ENCODE results near the gene NMNAT2.
A peak's percentile ranks its signal among the peaks of the same experiment; 100 is the strongest.

Gene NMNAT2

GRCh38 chr1:183239793-183240525, 178.2 kb downstream of the NMNAT2 start:
- Histone ChIP-seq H3K9me3 (ENCODE audit: insufficient read depth, low read length) (no peaks in the 10 kb centered on the region), H3K9ac (ENCODE audit: insufficient read length, low read depth) (no peak overlapping the region), H3K4me1 (ENCODE audit: insufficient read depth, insufficient read length) (peaks cover 4% of the 10 kb centered on the region), H3K4me3 (ENCODE audit: insufficient read length, low read depth) (no peak overlapping the region), H3K27me3 (ENCODE audit: insufficient read depth, insufficient read length) (no peaks in the 10 kb centered on the region), H3K36me3 (ENCODE audit: insufficient read depth, insufficient read length, low read length) (peaks cover 14% of the 10 kb centered on the region)
- no peak for TF ChIP-seq SUZ12 (IDR thresholded peaks at IDR 0.05; ENCODE audit: extremely low read depth, insufficient read depth, insufficient read length)
- DNase-seq (ENCODE audit: low read depth, low spot score), result no peak

GRCh38 chr1:183239220-183239742, 178.9 kb downstream of the NMNAT2 start:
- H3K4me1 ChIP-seq (ENCODE audit: insufficient read depth, insufficient read length), result peaks cover 4% of the 10 kb centered on the region
- H3K9ac ChIP-seq (ENCODE audit: insufficient read length, low read depth), result no peak overlapping the region
- no peak overlapping the region for H3K4me3 ChIP-seq (ENCODE audit: insufficient read length, low read depth)
- DNase-seq (ENCODE audit: low read depth, low spot score), result no peak
- H3K36me3 ChIP-seq (ENCODE audit: insufficient read depth, insufficient read length, low read length), result peaks cover 14% of the 10 kb centered on the region
- no peaks in the 10 kb centered on the region for H3K9me3 ChIP-seq (ENCODE audit: insufficient read depth, low read length)
- TF ChIP-seq ZNF274 (IDR thresholded peaks at IDR 0.05; ENCODE audit: low read depth, low read length) (no peak), YY1 (IDR thresholded peaks at IDR 0.05; ENCODE audit: insufficient read depth, insufficient read length) (no peak), SUZ12 (IDR thresholded peaks at IDR 0.05; ENCODE audit: extremely low read depth, insufficient read depth, insufficient read length) (no peak)
- H3K27me3 ChIP-seq (ENCODE audit: insufficient read depth, insufficient read length), result no peaks in the 10 kb centered on the region

DNA sequence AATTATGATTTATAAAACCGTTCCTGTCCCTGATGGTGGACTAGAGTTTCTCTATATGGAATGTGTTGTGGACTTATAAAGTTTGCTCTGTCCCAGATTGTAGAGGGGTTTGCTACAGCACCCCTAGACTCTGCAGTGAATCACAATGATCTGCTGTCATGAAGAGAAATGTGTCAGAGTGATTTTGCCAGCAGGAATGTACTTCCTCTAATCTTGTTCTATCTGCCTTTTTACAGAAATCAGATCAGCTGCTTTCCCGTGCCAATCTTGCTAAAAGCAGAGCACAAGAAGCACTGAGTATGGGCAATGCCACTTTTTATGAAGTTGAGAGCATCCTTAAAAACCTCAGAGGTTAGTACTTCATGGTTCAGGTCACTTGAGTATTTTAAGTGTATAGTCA, 180.1 kb downstream of the NMNAT2 start:
- no peaks in the 10 kb centered on the region for H3K9me3 ChIP-seq (ENCODE audit: insufficient read depth, low read length)
- TF ChIP-seq YY1 (IDR thresholded peaks at IDR 0.05; ENCODE audit: insufficient read depth, insufficient read length) (no peak), ZNF274 (IDR thresholded peaks at IDR 0.05; ENCODE audit: low read depth, low read length) (no peak), SUZ12 (IDR thresholded peaks at IDR 0.05; ENCODE audit: extremely low read depth, insufficient read depth, insufficient read length) (no peak)

GRCh38 chr1:183237046-183237445, 181.1 kb downstream of the NMNAT2 start:
- no peak for DNase-seq (ENCODE audit: low read depth, low spot score)
- Histone ChIP-seq H3K27me3 (ENCODE audit: insufficient read depth, insufficient read length) (no peaks in the 10 kb centered on the region), H3K4me3 (ENCODE audit: insufficient read length, low read depth) (no peak overlapping the region), H3K36me3 (ENCODE audit: insufficient read depth, insufficient read length, low read length) (peaks cover 15% of the 10 kb centered on the region), H3K9ac (ENCODE audit: insufficient read length, low read depth) (no peak overlapping the region), H3K9me3 (ENCODE audit: insufficient read depth, low read length) (no peaks in the 10 kb centered on the region), H3K4me1 (ENCODE audit: insufficient read depth, insufficient read length) (peaks cover 7% of the 10 kb centered on the region)
- TF ChIP-seq SUZ12 (IDR thresholded peaks at IDR 0.05; ENCODE audit: extremely low read depth, insufficient read depth, insufficient read length) (no peak), YY1 (IDR thresholded peaks at IDR 0.05; ENCODE audit: insufficient read depth, insufficient read length) (no peak), ZNF274 (IDR thresholded peaks at IDR 0.05; ENCODE audit: low read depth, low read length) (no peak)

More for the DNA sequence above, 180.1 kb downstream of the NMNAT2 start:
- Histone ChIP-seq H3K27me3 (ENCODE audit: insufficient read depth, insufficient read length) (no peaks in the 10 kb centered on the region), H3K9ac (ENCODE audit: insufficient read length, low read depth) (no peak overlapping the region), H3K4me3 (ENCODE audit: insufficient read length, low read depth) (no peak overlapping the region), H3K36me3 (ENCODE audit: insufficient read depth, insufficient read length, low read length) (peaks cover 11% of the 10 kb centered on the region), H3K4me1 (ENCODE audit: insufficient read depth, insufficient read length) (peaks cover 7% of the 10 kb centered on the region)
- DNase-seq (ENCODE audit: low read depth, low spot score), result no peak

- Histone ChIP-seq H3K27me3 (ENCODE audit: insufficient read depth, insufficient read length) (no peaks in the 10 kb centered on the region), H3K4me1 (ENCODE audit: insufficient read depth, insufficient read length) (peaks cover 7% of the 10 kb centered on the region), H3K9ac (ENCODE audit: insufficient read length, low read depth) (no peak overlapping the region), H3K36me3 (ENCODE audit: insufficient read depth, insufficient read length, low read length) (peaks cover 15% of the 10 kb centered on the region), H3K4me3 (ENCODE audit: insufficient read length, low read depth) (no peak overlapping the region), H3K9me3 (ENCODE audit: insufficient read depth, low read length) (no peaks in the 10 kb centered on the region)
- no peak for DNase-seq (ENCODE audit: low read depth, low spot score)
- TF ChIP-seq SUZ12 (IDR thresholded peaks at IDR 0.05; ENCODE audit: extremely low read depth, insufficient read depth, insufficient read length) (no peak), YY1 (IDR thresholded peaks at IDR 0.05; ENCODE audit: insufficient read depth, insufficient read length) (no peak), ZNF274 (IDR thresholded peaks at IDR 0.05; ENCODE audit: low read depth, low read length) (no peak)
Measured at GRCh38 chr1:183236158-183236725, 181.9 kb downstream of the NMNAT2 start.

- no peak for DNase-seq (ENCODE audit: low read depth, low spot score)
- Histone ChIP-seq H3K36me3 (ENCODE audit: insufficient read depth, insufficient read length, low read length) (peaks cover 15% of the 10 kb centered on the region), H3K9ac (ENCODE audit: insufficient read length, low read depth) (peak overlapping the region; percentile 53), H3K4me1 (ENCODE audit: insufficient read depth, insufficient read length) (peaks cover 12% of the 10 kb centered on the region), H3K27me3 (ENCODE audit: insufficient read depth, insufficient read length) (no peaks in the 10 kb centered on the region), H3K4me3 (ENCODE audit: insufficient read length, low read depth) (no peak overlapping the region), H3K9me3 (ENCODE audit: insufficient read depth, low read length) (no peaks in the 10 kb centered on the region)
- TF ChIP-seq SUZ12 (IDR thresholded peaks at IDR 0.05; ENCODE audit: extremely low read depth, insufficient read depth, insufficient read length) (no peak), YY1 (IDR thresholded peaks at IDR 0.05; ENCODE audit: insufficient read depth, insufficient read length) (no peak), ZNF274 (IDR thresholded peaks at IDR 0.05; ENCODE audit: low read depth, low read length) (no peak)
Measured at GRCh38 chr1:183235503-183235902, 182.7 kb downstream of the NMNAT2 start.

DNA sequence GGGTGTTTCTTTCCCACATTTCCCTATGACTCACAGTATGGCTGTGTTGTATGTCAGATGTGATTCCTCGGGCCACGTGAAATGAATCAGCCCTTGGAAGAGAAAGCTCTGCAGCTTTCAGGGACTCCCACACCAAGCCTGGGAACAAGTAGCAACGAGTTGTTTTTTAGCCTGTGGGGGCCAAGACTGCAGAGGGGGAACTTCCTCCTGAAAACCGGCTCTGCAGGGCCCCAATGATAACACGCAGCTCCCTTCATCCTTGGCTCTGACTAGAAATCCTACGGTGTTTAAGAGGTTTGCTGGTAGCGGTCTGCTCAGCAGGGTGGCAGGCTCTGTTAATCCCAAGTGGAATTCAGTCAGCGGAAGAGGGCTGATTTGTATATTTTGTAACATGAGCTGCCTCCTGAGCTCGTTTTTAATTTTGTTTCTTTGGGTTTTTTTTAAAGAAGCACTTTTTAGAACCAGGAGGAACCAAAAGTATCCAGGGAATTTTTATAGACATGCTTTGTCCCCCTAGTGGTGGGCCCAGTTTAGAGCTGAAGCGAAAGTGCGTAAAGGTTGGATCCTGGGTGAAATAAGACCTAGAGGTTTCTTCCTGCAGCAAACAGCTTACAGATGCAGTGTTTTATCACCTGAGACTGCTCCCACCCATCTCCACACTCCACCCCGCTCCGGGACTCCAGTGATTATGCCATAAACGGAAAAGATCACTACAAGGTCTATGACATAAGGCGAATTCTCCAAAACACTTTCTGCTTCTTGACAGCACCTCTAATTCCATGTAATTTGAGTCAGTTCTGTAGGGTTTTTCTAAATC, 183.3 kb downstream of the NMNAT2 start:
- TF ChIP-seq YY1 (IDR thresholded peaks at IDR 0.05; ENCODE audit: insufficient read depth, insufficient read length) (no peak), SUZ12 (IDR thresholded peaks at IDR 0.05; ENCODE audit: extremely low read depth, insufficient read depth, insufficient read length) (no peak), ZNF274 (IDR thresholded peaks at IDR 0.05; ENCODE audit: low read depth, low read length) (no peak)
- H3K4me1 ChIP-seq (ENCODE audit: insufficient read depth, insufficient read length), result peaks cover 15% of the 10 kb centered on the region
- peaks cover 10% of the 10 kb centered on the region for H3K36me3 ChIP-seq (ENCODE audit: insufficient read depth, insufficient read length, low read length)
- H3K27me3 ChIP-seq (ENCODE audit: insufficient read depth, insufficient read length), result no peaks in the 10 kb centered on the region
- no peaks in the 10 kb centered on the region for H3K9me3 ChIP-seq (ENCODE audit: insufficient read depth, low read length)
- H3K4me3 ChIP-seq (ENCODE audit: insufficient read length, low read depth), result no peak overlapping the region
- peak; percentile 96 for DNase-seq (ENCODE audit: low read depth, low spot score)
- peak overlapping the region; percentile 53 for H3K9ac ChIP-seq (ENCODE audit: insufficient read length, low read depth)

Measured in NT2/D1 (cell line).